ENCODE data around the gene CGNL1.
A peak's percentile ranks its signal among the peaks of the same experiment; 100 is the strongest.

The CGNL1 gene

GRCh38 chr15:57424628-57425405 lies 48.5 kb downstream of the CGNL1 start:
- DNase-seq (ENCODE audit: low spot score) = no peak

- no peak for DNase-seq (ENCODE audit: low spot score)
Measured at GRCh38 chr15:57425842-57426241, 49.5 kb downstream of the CGNL1 start.

- no peak for DNase-seq (ENCODE audit: low spot score)
Measured at GRCh38 chr15:57427367-57427821, 51.1 kb downstream of the CGNL1 start.

- no peak for DNase-seq (ENCODE audit: low spot score)
Measured at GRCh38 chr15:57432141-57432741, 55.9 kb downstream of the CGNL1 start.

- no peak for DNase-seq (ENCODE audit: low spot score)
Measured at GRCh38 chr15:57436166-57436565, 59.9 kb downstream of the CGNL1 start.

GRCh38 chr15:57436961-57437360 lies 60.7 kb downstream of the CGNL1 start:
- no peak for DNase-seq (ENCODE audit: low spot score)

- DNase-seq (ENCODE audit: low spot score) = no peak
Measured at GRCh38 chr15:57437564-57437963, 61.3 kb downstream of the CGNL1 start.

GRCh38 chr15:57438166-57438565 lies 61.9 kb downstream of the CGNL1 start:
- no peak for DNase-seq (ENCODE audit: low spot score)

GRCh38 chr15:57439128-57440027 lies 63.1 kb downstream of the CGNL1 start:
- DNase-seq (ENCODE audit: low spot score) = no peak

GRCh38 chr15:57440167-57440566 lies 63.9 kb downstream of the CGNL1 start:
- peak; percentile 32 for DNase-seq (ENCODE audit: low spot score)

GRCh38 chr15:57440799-57441198 lies 64.5 kb downstream of the CGNL1 start:
- DNase-seq (ENCODE audit: low spot score) = no peak

GRCh38 chr15:57442335-57442734 lies 66.0 kb downstream of the CGNL1 start:
- DNase-seq (ENCODE audit: low spot score) = no peak

GRCh38 chr15:57443486-57443885 lies 67.2 kb downstream of the CGNL1 start:
- no peak for DNase-seq (ENCODE audit: low spot score)

- DNase-seq (ENCODE audit: low spot score) = no peak
Measured at GRCh38 chr15:57444877-57445513, 68.7 kb downstream of the CGNL1 start.

- no peak for DNase-seq (ENCODE audit: low spot score)
Measured at GRCh38 chr15:57445872-57446271, 69.6 kb downstream of the CGNL1 start.

- no peak for DNase-seq (ENCODE audit: low spot score)
Measured at GRCh38 chr15:57446393-57446792, 70.1 kb downstream of the CGNL1 start.

GRCh38 chr15:57451555-57451954 lies 75.2 kb downstream of the CGNL1 start:
- no peak for DNase-seq (ENCODE audit: low spot score)

GRCh38 chr15:57452090-57452754 lies 75.9 kb downstream of the CGNL1 start:
- DNase-seq (ENCODE audit: low spot score) = no peak

- DNase-seq (ENCODE audit: low spot score) = no peak
Measured at GRCh38 chr15:57455929-57456328, 79.6 kb downstream of the CGNL1 start.

GRCh38 chr15:57456559-57456958 lies 80.3 kb downstream of the CGNL1 start:
- DNase-seq (ENCODE audit: low spot score) = no peak

GRCh38 chr15:57457726-57458125 lies 81.4 kb downstream of the CGNL1 start:
- no peak for DNase-seq (ENCODE audit: low spot score)

GRCh38 chr15:57458356-57458781 lies 82.1 kb downstream of the CGNL1 start:
- DNase-seq (ENCODE audit: low spot score) = no peak
